Hepatocyte (in vitro differentiated cells): ENCODE data around the gene SHH.
"Not testable (repeated sequence)": the region's sequence is repeated elsewhere in the genome, so short reads cannot be mapped to it uniquely, and the experiment has no call there.

Experiments used
- CTCF ChIP-seq: fragments of 200-600 bp; sonication (generic); IDR thresholded peaks from 2 replicates; pipeline ENCODE4 v1.5.1; 2016; ENCODE audit warnings: antibody characterized with exemption, mild to moderate bottlenecking; ENCODE audit not compliant: poor library complexity
- EZH2 ChIP-seq: fragments of 200-600 bp; sonication (generic); IDR thresholded peaks from 2 replicates; pipeline ENCODE4 v1.6.1; 2016; ENCODE audit warnings: antibody characterized with exemption, mild to moderate bottlenecking, borderline replicate concordance
- EZH2phosphoT487 ChIP-seq: fragments of 200-600 bp; sonication (generic); IDR thresholded peaks from one replicate; pipeline ENCODE4 v1.6.1; 2018; ENCODE audit warnings: antibody characterized with exemption, mild to moderate bottlenecking, low read depth, moderate library complexity; ENCODE audit not compliant: unreplicated experiment, severe bottlenecking

GRCh38 chr7:155817515-155817914 is 5.3 kb upstream of the SHH start:
- TF ChIP-seq CTCF, EZH2, EZH2phosphoT487: not testable (repeated sequence)
